SK-N-MC (cell line): Measurements from ENCODE around the gene ZDHHC3.

Experiments
- DNase-seq: peaks from one replicate; pipeline ENCODE4 v3.0.0-alpha.2; 2011; ENCODE audit warnings: low read depth, low spot score
- H3K27ac ChIP-seq: fragments of 200-600 bp; sonication (generic); 2 replicates; pipeline ENCODE4 v1.5.1; 2016; ENCODE audit warnings: mixed run types
- H3K36me3 ChIP-seq: fragments of 200-600 bp; sonication (generic); 2 replicates; pipeline ENCODE4 v1.6.1; 2017; ENCODE audit warnings: antibody characterized with exemption, low read length, mixed read lengths; ENCODE audit not compliant: insufficient read depth
- H3K4me3 ChIP-seq: fragments of 200-600 bp; sonication (generic); 2 replicates; pipeline ENCODE4 v1.5.1; 2016
- H3K9ac ChIP-seq: fragments of 200-600 bp; sonication (generic); 2 replicates; pipeline ENCODE4 v1.8.0; 2017; ENCODE audit warnings: mixed run types, mixed read lengths; ENCODE audit not compliant: insufficient read length
- H3K9me3 ChIP-seq: fragments of 200-600 bp; sonication (generic); 2 replicates; pipeline ENCODE4 v1.6.1; 2017; ENCODE audit warnings: low read depth, mild to moderate bottlenecking, antibody characterized with exemption, low read length, moderate library complexity, mixed read lengths
- EZH2 ChIP-seq: fragments of 200-600 bp; sonication (generic); IDR thresholded peaks from one replicate; pipeline ENCODE4 v1.6.1; 2017; ENCODE audit warnings: antibody characterized with exemption
- FOXP2 ChIP-seq: optimal IDR thresholded peaks from 2 replicates; pipeline ENCODE3; 2011; ENCODE audit warnings: mild to moderate bottlenecking, moderate library complexity; ENCODE audit not compliant: insufficient read depth; ENCODE audit errors: extremely low read length, control extremely low read depth
- POLR2AphosphoS5 ChIP-seq: IDR thresholded peaks from 2 replicates; pipeline ENCODE4 v1.6.1; 2012; ENCODE audit warnings: mild to moderate bottlenecking, low read depth, low read length, borderline replicate concordance

ZDHHC3 gene

GRCh38 chr3:44981220-44981619, 5.2 kb upstream of the ZDHHC3 start:
- Histone ChIP-seq H3K9me3 (no peaks in the 10 kb centered on the region), H3K9ac (no peak overlapping the region), H3K4me3 (no peak overlapping the region), H3K27ac (no peak overlapping the region), H3K36me3 (peaks cover 9% of the 10 kb centered on the region; the same call in 1 of the 2 replicates)
- TF ChIP-seq EZH2 (no peak), FOXP2 (no peak), POLR2AphosphoS5 (no peak)
- DNase-seq: no peak

- no peak overlapping the region for H3K9ac ChIP-seq
Measured at GRCh38 chr3:44974416-44974815, 1.6 kb downstream of the ZDHHC3 start.

GRCh38 chr3:44970926-44971490, 5.0 kb downstream of the ZDHHC3 start:
- Histone ChIP-seq H3K9ac (no peak overlapping the region), H3K9me3 (no peaks in the 10 kb centered on the region), H3K27ac (peak overlapping the region; percentile 46; the same call in 1 of the 2 replicates), H3K4me3 (no peak overlapping the region), H3K36me3 (no peaks in the 10 kb centered on the region)
- DNase-seq: no peak
- TF ChIP-seq POLR2AphosphoS5: no peak
- no peak for TF ChIP-seq FOXP2
- TF ChIP-seq EZH2: no peak

More at GRCh38 chr3:44974416-44974815, 1.6 kb downstream of the ZDHHC3 start:
- TF ChIP-seq POLR2AphosphoS5 (no peak), EZH2 (no peak), FOXP2 (no peak)
- peak overlapping the region; percentile 87 for H3K4me3 ChIP-seq
- DNase-seq: no peak
- H3K27ac ChIP-seq: no peak overlapping the region
- no peaks in the 10 kb centered on the region for H3K9me3 ChIP-seq
- no peaks in the 10 kb centered on the region; the same call in 1 of the 2 replicates for H3K36me3 ChIP-seq

DNA sequence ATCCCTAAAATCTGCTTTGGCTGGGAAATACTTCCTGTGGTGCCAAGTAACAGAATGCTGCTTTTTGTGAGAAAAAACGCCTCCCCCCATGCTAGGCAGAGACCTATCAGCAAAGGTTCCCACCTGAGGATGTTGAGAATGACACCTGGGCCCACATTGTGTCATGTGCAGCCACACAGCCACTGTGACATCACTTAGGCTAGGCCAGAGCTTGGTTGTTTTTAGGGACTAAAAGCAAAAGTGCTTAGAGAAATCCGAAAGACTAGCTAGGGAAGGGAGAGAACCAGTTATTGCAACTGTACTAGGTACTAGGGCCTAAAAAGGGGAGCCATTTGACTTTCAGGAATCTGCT, 6.2 kb downstream of the ZDHHC3 start:
- peak overlapping the region; percentile 64 for H3K27ac ChIP-seq
- TF ChIP-seq FOXP2 (no peak), POLR2AphosphoS5 (no peak)
- H3K36me3 ChIP-seq: no peaks in the 10 kb centered on the region
- H3K4me3 ChIP-seq: no peak overlapping the region
- DNase-seq: no peak
- no peaks in the 10 kb centered on the region for H3K9me3 ChIP-seq
- no peak overlapping the region for H3K9ac ChIP-seq

- Histone ChIP-seq H3K9me3 (no peaks in the 10 kb centered on the region), H3K9ac (no peak overlapping the region), H3K36me3 (no peaks in the 10 kb centered on the region), H3K27ac (peak overlapping the region; percentile 82), H3K4me3 (peak overlapping the region; percentile 12; the same call in 1 of the 2 replicates)
- peak; percentile 85 for DNase-seq
- no peak for TF ChIP-seq EZH2
- TF ChIP-seq POLR2AphosphoS5: peak; percentile 25; the same call in 1 of the 2 replicates
- no peak for TF ChIP-seq FOXP2
Measured at GRCh38 chr3:44969154-44969827, 6.7 kb downstream of the ZDHHC3 start.

GRCh38 chr3:44968447-44968858, 7.5 kb downstream of the ZDHHC3 start:
- Histone ChIP-seq H3K4me3 (no peak overlapping the region), H3K27ac (peak overlapping the region; percentile 82), H3K9me3 (no peaks in the 10 kb centered on the region), H3K36me3 (no peaks in the 10 kb centered on the region), H3K9ac (no peak overlapping the region)
- TF ChIP-seq FOXP2 (no peak), EZH2 (no peak), POLR2AphosphoS5 (no peak)
- no peak for DNase-seq

DNA sequence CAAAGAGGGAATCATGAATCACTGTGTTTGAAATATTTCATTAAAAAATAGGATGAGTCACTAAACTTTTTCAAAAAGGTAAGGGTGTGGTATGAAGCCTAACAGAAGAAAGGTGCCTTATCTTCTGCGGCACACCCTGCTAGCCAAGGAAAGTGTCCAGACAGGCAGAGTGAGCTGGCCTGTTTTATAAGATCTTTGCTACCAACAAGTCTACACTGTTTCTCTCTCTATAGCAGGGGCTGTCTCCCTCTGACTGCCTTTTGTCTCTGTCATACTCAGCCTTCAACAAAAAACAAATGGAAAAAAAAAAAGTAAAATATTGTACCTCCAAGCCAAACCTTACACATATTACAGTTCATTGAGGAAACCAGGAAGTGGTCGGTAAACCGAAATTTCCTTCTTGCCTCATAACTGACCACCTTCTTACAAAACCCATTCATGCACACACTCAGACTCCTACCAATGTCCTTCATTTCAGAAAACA, 9.1 kb downstream of the ZDHHC3 start:
- Histone ChIP-seq H3K36me3 (no peaks in the 10 kb centered on the region), H3K9me3 (no peaks in the 10 kb centered on the region), H3K9ac (no peak overlapping the region), H3K4me3 (no peak overlapping the region), H3K27ac (no peak overlapping the region)
- no peak for TF ChIP-seq EZH2
- no peak for TF ChIP-seq POLR2AphosphoS5
- TF ChIP-seq FOXP2: no peak
- no peak for DNase-seq

- H3K36me3 ChIP-seq: no peaks in the 10 kb centered on the region
- no peak overlapping the region for H3K9ac ChIP-seq
- peak overlapping the region; percentile 31; the same call in 1 of the 2 replicates for H3K27ac ChIP-seq
- no peak overlapping the region for H3K4me3 ChIP-seq
- H3K9me3 ChIP-seq: no peaks in the 10 kb centered on the region
- no peak for DNase-seq
- TF ChIP-seq EZH2: no peak
- no peak for TF ChIP-seq FOXP2
- TF ChIP-seq POLR2AphosphoS5: no peak
Measured at GRCh38 chr3:44965165-44965564, 10.8 kb downstream of the ZDHHC3 start.

DNA sequence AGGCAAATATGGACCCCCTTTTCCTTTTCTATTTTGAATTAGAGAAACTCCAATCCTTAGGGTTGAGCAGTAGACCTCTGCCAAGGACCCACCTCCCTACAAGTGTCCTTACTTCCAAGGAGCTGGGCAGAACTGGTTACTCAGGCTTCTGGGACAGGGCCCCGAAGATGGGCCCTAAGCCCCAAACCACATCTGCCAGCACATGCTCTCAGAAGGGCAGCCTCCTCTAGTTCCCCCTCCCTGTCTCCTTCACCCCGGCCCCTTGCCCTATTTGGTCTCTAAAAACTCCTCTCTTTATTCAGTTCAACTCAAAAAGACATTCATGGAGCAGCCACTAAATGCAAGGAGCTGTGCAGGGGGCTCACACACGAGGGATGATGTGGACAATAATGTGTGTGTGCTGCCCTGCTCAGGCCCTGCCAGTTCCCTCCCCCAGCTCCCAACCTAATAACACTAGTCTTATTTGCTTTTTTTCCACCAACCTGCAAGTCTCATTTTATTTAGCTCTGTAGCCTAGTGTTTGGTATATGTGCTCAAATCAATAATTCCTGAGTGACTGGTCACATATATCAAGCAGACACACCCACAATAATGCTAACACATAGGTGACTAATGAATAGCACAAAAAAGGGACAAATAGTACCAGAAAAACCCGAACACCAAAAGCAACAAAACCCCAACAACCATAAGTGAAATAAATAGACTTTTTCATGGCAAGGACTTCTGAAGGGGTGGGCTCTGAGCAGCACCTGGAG, 12.2 kb downstream of the ZDHHC3 start:
- Histone ChIP-seq H3K36me3 (peaks cover 6% of the 10 kb centered on the region; the same call in 1 of the 2 replicates), H3K4me3 (no peak overlapping the region), H3K9me3 (no peaks in the 10 kb centered on the region), H3K27ac (peak overlapping the region; percentile 99), H3K9ac (peak overlapping the region; percentile 70)
- TF ChIP-seq FOXP2: no peak
- TF ChIP-seq POLR2AphosphoS5: no peak
- TF ChIP-seq EZH2: no peak
- DNase-seq: no peak
